ENCODE data around the gene HDAC4. TPM values are rescaled to one million over a fixed set of nuclear protein-coding genes. Genes with fewer than 3 reads are reported as not detected.

HDAC4 gene
- total RNA-seq, 1 experiment from 2014 or later, result 47.6 TPM

DNA sequence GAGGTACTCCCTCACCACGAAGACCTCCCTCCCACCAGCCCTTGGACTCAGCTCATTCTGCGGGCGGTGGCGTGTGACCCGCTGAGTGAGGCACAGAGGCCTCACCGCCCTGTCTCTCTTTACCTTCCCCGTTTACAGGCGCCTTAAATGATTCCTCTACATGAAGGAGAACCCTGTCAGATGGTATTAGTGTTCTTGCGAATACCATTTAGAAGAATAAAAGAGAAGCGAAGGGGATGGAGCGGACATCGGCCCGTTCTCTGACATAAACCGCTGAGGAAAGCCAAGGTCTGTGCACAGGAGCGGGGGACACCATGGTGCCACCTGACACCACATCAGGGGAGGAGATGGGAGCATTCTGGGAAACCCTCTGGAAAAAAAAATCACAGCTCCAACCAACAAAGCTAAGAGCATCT lies 179.8 kb downstream of the HDAC4 start:
- no TSS peak for BruUV-seq (replicated peaks)
- CTCF ChIA-PET, result no interaction called here

More for the DNA sequence above, 179.8 kb downstream of the HDAC4 start:
- H2AFZ ChIP-seq (ENCODE audit: low read depth, low read length, poor library complexity, severe bottlenecking), result no peak overlapping the region
- H3K4me1 ChIP-seq (ENCODE audit: control insufficient read depth in 1 of 2, insufficient read depth in 2 of 2, low read length in 2 of 2), result peaks cover 11 to 35% of the 10 kb centered on the region in 2 experiments
- no peaks in the 10 kb centered on the region for H3K9me2 ChIP-seq (ENCODE audit: insufficient read depth)
- ATAC-seq (no peak), DNase-seq (ENCODE audit: low read depth, low spot score) (no peak)
- no peaks in the 10 kb centered on the region for H3K9me3 ChIP-seq (ENCODE audit: control insufficient read depth in 1 of 2, insufficient read depth in 1 of 2, low read depth in 1 of 2, low read length in 2 of 2)
- no peak overlapping the region for H3K27ac ChIP-seq (ENCODE audit: low read depth, low read length)
- no peaks in the 10 kb centered on the region for H3K27me3 ChIP-seq (ENCODE audit: insufficient read depth, low read length)
- TF ChIP-seq, protein P1, sequence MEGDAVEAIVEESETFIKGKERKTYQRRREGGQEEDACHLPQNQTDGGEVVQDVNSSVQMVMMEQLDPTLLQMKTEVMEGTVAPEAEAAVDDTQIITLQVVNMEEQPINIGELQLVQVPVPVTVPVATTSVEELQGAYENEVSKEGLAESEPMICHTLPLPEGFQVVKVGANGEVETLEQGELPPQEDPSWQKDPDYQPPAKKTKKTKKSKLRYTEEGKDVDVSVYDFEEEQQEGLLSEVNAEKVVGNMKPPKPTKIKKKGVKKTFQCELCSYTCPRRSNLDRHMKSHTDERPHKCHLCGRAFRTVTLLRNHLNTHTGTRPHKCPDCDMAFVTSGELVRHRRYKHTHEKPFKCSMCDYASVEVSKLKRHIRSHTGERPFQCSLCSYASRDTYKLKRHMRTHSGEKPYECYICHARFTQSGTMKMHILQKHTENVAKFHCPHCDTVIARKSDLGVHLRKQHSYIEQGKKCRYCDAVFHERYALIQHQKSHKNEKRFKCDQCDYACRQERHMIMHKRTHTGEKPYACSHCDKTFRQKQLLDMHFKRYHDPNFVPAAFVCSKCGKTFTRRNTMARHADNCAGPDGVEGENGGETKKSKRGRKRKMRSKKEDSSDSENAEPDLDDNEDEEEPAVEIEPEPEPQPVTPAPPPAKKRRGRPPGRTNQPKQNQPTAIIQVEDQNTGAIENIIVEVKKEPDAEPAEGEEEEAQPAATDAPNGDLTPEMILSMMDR (IDR thresholded peaks at IDR 0.05 in 2 of 3, conservative IDR thresholded peaks at IDR 0.05 in 1 of 3; ENCODE audit: borderline replicate concordance in 1 of 3, insufficient read depth in 1 of 3, low read depth in 2 of 3, low read length in 2 of 3), result no peak
- TF ChIP-seq, protein P2, sequence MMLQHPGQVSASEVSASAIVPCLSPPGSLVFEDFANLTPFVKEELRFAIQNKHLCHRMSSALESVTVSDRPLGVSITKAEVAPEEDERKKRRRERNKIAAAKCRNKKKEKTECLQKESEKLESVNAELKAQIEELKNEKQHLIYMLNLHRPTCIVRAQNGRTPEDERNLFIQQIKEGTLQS (IDR thresholded peaks at IDR 0.05), result no peak
- TF ChIP-seq FOSL1 (IDR thresholded peaks at IDR 0.05; ENCODE audit: low read depth) (no peak), SP1 (IDR thresholded peaks at IDR 0.05; ENCODE audit: low read depth) (no peak), EGR1 (IDR thresholded peaks at IDR 0.05; ENCODE audit: low read depth) (no peak), SRF (IDR thresholded peaks at IDR 0.05; ENCODE audit: low read depth) (no peak)
- TF ChIP-seq, protein P3, sequence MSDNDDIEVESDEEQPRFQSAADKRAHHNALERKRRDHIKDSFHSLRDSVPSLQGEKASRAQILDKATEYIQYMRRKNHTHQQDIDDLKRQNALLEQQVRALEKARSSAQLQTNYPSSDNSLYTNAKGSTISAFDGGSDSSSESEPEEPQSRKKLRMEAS (IDR thresholded peaks at IDR 0.05), result no peak
- TF ChIP-seq, protein P4, sequence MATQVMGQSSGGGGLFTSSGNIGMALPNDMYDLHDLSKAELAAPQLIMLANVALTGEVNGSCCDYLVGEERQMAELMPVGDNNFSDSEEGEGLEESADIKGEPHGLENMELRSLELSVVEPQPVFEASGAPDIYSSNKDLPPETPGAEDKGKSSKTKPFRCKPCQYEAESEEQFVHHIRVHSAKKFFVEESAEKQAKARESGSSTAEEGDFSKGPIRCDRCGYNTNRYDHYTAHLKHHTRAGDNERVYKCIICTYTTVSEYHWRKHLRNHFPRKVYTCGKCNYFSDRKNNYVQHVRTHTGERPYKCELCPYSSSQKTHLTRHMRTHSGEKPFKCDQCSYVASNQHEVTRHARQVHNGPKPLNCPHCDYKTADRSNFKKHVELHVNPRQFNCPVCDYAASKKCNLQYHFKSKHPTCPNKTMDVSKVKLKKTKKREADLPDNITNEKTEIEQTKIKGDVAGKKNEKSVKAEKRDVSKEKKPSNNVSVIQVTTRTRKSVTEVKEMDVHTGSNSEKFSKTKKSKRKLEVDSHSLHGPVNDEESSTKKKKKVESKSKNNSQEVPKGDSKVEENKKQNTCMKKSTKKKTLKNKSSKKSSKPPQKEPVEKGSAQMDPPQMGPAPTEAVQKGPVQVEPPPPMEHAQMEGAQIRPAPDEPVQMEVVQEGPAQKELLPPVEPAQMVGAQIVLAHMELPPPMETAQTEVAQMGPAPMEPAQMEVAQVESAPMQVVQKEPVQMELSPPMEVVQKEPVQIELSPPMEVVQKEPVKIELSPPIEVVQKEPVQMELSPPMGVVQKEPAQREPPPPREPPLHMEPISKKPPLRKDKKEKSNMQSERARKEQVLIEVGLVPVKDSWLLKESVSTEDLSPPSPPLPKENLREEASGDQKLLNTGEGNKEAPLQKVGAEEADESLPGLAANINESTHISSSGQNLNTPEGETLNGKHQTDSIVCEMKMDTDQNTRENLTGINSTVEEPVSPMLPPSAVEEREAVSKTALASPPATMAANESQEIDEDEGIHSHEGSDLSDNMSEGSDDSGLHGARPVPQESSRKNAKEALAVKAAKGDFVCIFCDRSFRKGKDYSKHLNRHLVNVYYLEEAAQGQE (IDR thresholded peaks at IDR 0.05; ENCODE audit: low read depth), result no peak
- H3K4me2 ChIP-seq (ENCODE audit: low read length), result no peak overlapping the region
- H4K20me1 ChIP-seq (ENCODE audit: insufficient read depth), result no peaks in the 10 kb centered on the region
- ChIA-PET POLR2A (no interaction called here), RAD21 (ENCODE audit: low non-redundant PET in 1 of 2, low total read pairs in 2 of 2, uncharacterized antibody in 2 of 2, unreplicated experiment in 2 of 2) (interaction anchor here in 1 of 2 experiments (0.7 kb wide), 1 partner anchor 77 kb away, joined by 3 read pairs; no protein-coding TSS in a partner anchor)
- no peaks in the 10 kb centered on the region for H3K36me3 ChIP-seq (ENCODE audit: control insufficient read depth in 1 of 2, insufficient read depth in 2 of 2, low read length in 2 of 2)
- intact Hi-C loops (cut with micrococcal nuclease), result no loop called here
- H3K9ac ChIP-seq (ENCODE audit: low read length), result no peak overlapping the region
- H3K79me2 ChIP-seq (ENCODE audit: insufficient read depth, low read length), result peaks cover 10% of the 10 kb centered on the region; the same call in 1 of the 2 replicates
- no peak overlapping the region for H3K4me3 ChIP-seq (replicated peaks in 1 of 2; ENCODE audit: low read depth in 1 of 2, low read length in 2 of 2)
